Activated T-cell treated with anti-CD3 and anti-CD28 coated beads for 4 hours (primary cell): ENCODE data around the gene PEX14.
"Not testable (repeated sequence)": the region's sequence is repeated elsewhere in the genome, so short reads cannot be mapped to it uniquely, and the experiment has no call there.

Experiments used
- DNase-seq: peaks from one replicate; pipeline ENCODE4 v3.0.0-alpha.2; 2020

The PEX14 gene

GRCh38 chr1:10450836-10451235 is 23.9 kb upstream of the PEX14 start:
- no peak for DNase-seq

- no peak for DNase-seq
Observed at GRCh38 chr1:10451287-10451686, 23.5 kb upstream of the PEX14 start.

- no peak for DNase-seq
Observed at GRCh38 chr1:10456048-10456447, 18.7 kb upstream of the PEX14 start.

GRCh38 chr1:10456661-10457060 is 18.1 kb upstream of the PEX14 start:
- DNase-seq: no peak

- not testable (repeated sequence) for DNase-seq
Observed at GRCh38 chr1:10457462-10457861, 17.3 kb upstream of the PEX14 start.

- DNase-seq: no peak
Observed at GRCh38 chr1:10457875-10458274, 16.9 kb upstream of the PEX14 start.

- no peak for DNase-seq
Observed at GRCh38 chr1:10459184-10459583, 15.6 kb upstream of the PEX14 start.

- no peak for DNase-seq
Observed at GRCh38 chr1:10467078-10467477, 7.7 kb upstream of the PEX14 start.

GRCh38 chr1:10470043-10470442 is 4.7 kb upstream of the PEX14 start:
- no peak for DNase-seq

GRCh38 chr1:10471411-10472219 is 3.1 kb upstream of the PEX14 start:
- no peak for DNase-seq

GRCh38 chr1:10472220-10473144 is 2.3 kb upstream of the PEX14 start, which contains the start of gene DFFA:
Gene DFFA, minus strand, starts transcription at chr1:10472529. Its CDS starts 71 bp downstream, at chr1:10472458.
- DNase-seq: peak; percentile 87

GRCh38 chr1:10473145-10473765 is 1.5 kb upstream of the PEX14 start:
- DNase-seq: no peak

GRCh38 chr1:10474309-10474612 is 489 bp upstream of the PEX14 start:
- DNase-seq: not testable (repeated sequence)

GRCh38 chr1:10475510-10475909 is 760 bp downstream of the PEX14 start:
- no peak for DNase-seq

- DNase-seq: no peak
Observed at GRCh38 chr1:10479296-10479695, 4.5 kb downstream of the PEX14 start.

- no peak for DNase-seq
Observed at GRCh38 chr1:10480614-10481013, 5.9 kb downstream of the PEX14 start.

- no peak for DNase-seq
Observed at GRCh38 chr1:10484521-10484920, 9.8 kb downstream of the PEX14 start.

- no peak for DNase-seq
Observed at GRCh38 chr1:10489291-10490055, 14.7 kb downstream of the PEX14 start.

- no peak for DNase-seq
Observed at GRCh38 chr1:10490286-10490970, 15.7 kb downstream of the PEX14 start.

GRCh38 chr1:10494418-10494753 is 19.6 kb downstream of the PEX14 start:
- DNase-seq: no peak

- DNase-seq: peak; percentile 78
Observed at GRCh38 chr1:10494754-10495474, 20.2 kb downstream of the PEX14 start.

GRCh38 chr1:10495475-10495817 is 20.7 kb downstream of the PEX14 start:
- DNase-seq: no peak
